Spleen (tissue), 11 donors: Measurements from ENCODE around the gene USP21. TPM values are rescaled to one million over a fixed set of nuclear protein-coding genes. Genes with fewer than 3 reads are reported as not detected.
A peak's percentile ranks its signal among the peaks of the same experiment; 100 is the strongest.

Source experiments
- DNase-seq: peaks from one replicate; pipeline ENCODE4 v3.0.0-alpha.2; 2020
- H3K27ac ChIP-seq, 8 donors: fragments of 200-600 bp; sonication (generic) in 7 of 8; 1 replicate in 4 of 8; 2 replicates in 4 of 8; pipeline versions ENCODE4 v1.5.0 to v1.8.0; 2016 to 2021; ENCODE audit warnings: inconsistent platforms in 4 of 8, mild to moderate bottlenecking in 4 of 8, moderate library complexity in 1 of 8
- H3K27me3 ChIP-seq, 7 donors: fragments of 200-600 bp; sonication (generic) in 6 of 7; replicated peaks in 1 of 7; 1 replicate in 4 of 7; 2 replicates in 3 of 7; pipeline versions ENCODE4 v1.5.0 to v1.8.0; 2016 to 2021; ENCODE audit warnings: inconsistent platforms in 3 of 7, mild to moderate bottlenecking in 1 of 7
- H3K36me3 ChIP-seq, 6 donors: fragments of 200-600 bp; sonication (generic) in 5 of 6; 1 replicate in 4 of 6; 2 replicates in 2 of 6; pipeline versions ENCODE4 v1.5.0 to v1.8.0; 2016 to 2021; ENCODE audit warnings: inconsistent platforms in 2 of 6
- H3K4me1 ChIP-seq, 6 donors: fragments of 200-600 bp; sonication (generic) in 5 of 6; 1 replicate in 3 of 6; 2 replicates in 3 of 6; pipeline versions ENCODE4 v1.5.0 to v1.8.0; 2016 to 2021; ENCODE audit warnings: inconsistent platforms in 3 of 6
- H3K4me3 ChIP-seq, 8 donors: fragments of 200-600 bp; sonication (generic) in 7 of 8; 1 replicate in 4 of 8; 2 replicates in 4 of 8; pipeline versions ENCODE4 v1.5.0 to v1.8.0; 2016 to 2021; ENCODE audit warnings: inconsistent platforms in 4 of 8, mild to moderate bottlenecking in 4 of 8, moderate library complexity in 2 of 8
- H3K9me3 ChIP-seq, 8 donors: fragments of 200-600 bp; sonication (generic) in 7 of 8; 1 replicate in 4 of 8; 2 replicates in 4 of 8; pipeline versions ENCODE4 v1.5.0 to v1.8.0; 2016 to 2021; ENCODE audit warnings: inconsistent platforms in 4 of 8
- CTCF ChIP-seq, 11 experiments: fragments of 200-600 bp in 7 of 11; fragments of 450-650 bp in 4 of 11; sonication (generic) in 4 of 11; IDR thresholded peaks in 8 of 11; conservative IDR thresholded peaks in 3 of 11; 1 replicate in 7 of 11; 2 replicates in 4 of 11; pipeline versions ENCODE4 v1.4.0 to v1.8.0; 2016 to 2021; ENCODE audit warnings: antibody characterized with exemption in 11 of 11, inconsistent platforms in 4 of 11, mild to moderate bottlenecking in 1 of 11
- POLR2A ChIP-seq, 3 donors: fragments of 450-650 bp; IDR thresholded peaks; one replicate each; pipeline ENCODE4 v1.5.1; 2017; ENCODE audit warnings: antibody characterized with exemption in 3 of 3, mild to moderate bottlenecking in 1 of 3
- POLR2AphosphoS5 ChIP-seq, 3 donors: sonication (generic); formaldehyde crosslinking; IDR thresholded peaks; one replicate each; pipeline ENCODE4 v1.5.1; 2017; ENCODE audit warnings: antibody characterized with exemption in 3 of 3
- WGBS, 5 donors: extraction: QIAGEN DNeasy Blood & Tissue Kit in 3 of 5; methylation state at CpG; one replicate each; pipeline versions ENCODE4 v1.1.5 to v1.1.7; 2013 to 2018; 5-methylcytosine and 5-hydroxymethylcytosine counted together
- intact Hi-C: fragments of 100-400 bp; cut with DNase I; formaldehyde crosslinking; loops from one replicate; pipeline ENCODE4 v1.15.0; 2023; ENCODE audit warnings: low total_unique reads
- polyA plus RNA-seq, 3 donors: library from polyadenylated mRNA; stranded (reverse); fragments of 200-250 nt; gene quantifications; one replicate each; pipeline ENCODE4 v1.2.1, GENCODE V29; 2013
- total RNA-seq, 7 donors: library from RNA; depleted of rRNA in 3 of 7; stranded (reverse); fragments of >200 nt in 3 of 7; fragmentation: NEBNext Ultra II Directional in 4 of 7; extraction: Animal tissue kit (Norgen Biotek cat#: 25700) in 4 of 7; gene quantifications; one replicate each; pipeline versions ENCODE4 v1.1.0 to v1.2.1, GENCODE V29; 2016 to 2021
- donor health status: healthy with polysubstance abuse.
- donor health status: DM: no; HTN: no; CAD: no; lungs with moderate emphysema.
- donor health status: DM: no; HTN: no; CAD: no.
- donor health status: Bipolar disorder and iron deficiency.
- donor health status: healthy.
- donor health status: DM: no; HTN: no; CAD: no.
- donor health status: DM: yes; HTN: yes; CAD: no.

Gene USP21
- total and polyA plus RNA-seq, 10 donors, result 17.9 to 33.0 (median 27.0) TPM

GRCh38 chr1:161177112-161177935 lies 18.0 kb downstream of the USP21 start, which contains the start of gene B4GALT3:
Gene B4GALT3, minus strand, starts transcription at chr1:161177507. Its CDS starts 1,447 bp downstream, at chr1:161176060.
- H3K9me3 ChIP-seq, result no peaks in the 10 kb centered on the region
- TF ChIP-seq CTCF (IDR thresholded peaks at IDR 0.05 in 8 of 11, conservative IDR thresholded peaks at IDR 0.05 in 3 of 11), result peak in 2 of 11 experiments; percentile 8 to 16
- peak; percentile 44 to 65 (median 56) for TF ChIP-seq POLR2A (IDR thresholded peaks at IDR 0.05)
- TF ChIP-seq POLR2AphosphoS5 (IDR thresholded peaks at IDR 0.05), result peak; percentile 94 to 95 (median 95)
- peak; percentile 98 for DNase-seq
- H3K36me3 ChIP-seq, result peaks cover 0 to 39% (median 33%) of the 10 kb centered on the region in 6 donors
- H3K4me3 ChIP-seq, result peak within 1 kb of the TSS; percentile 71 to 95 (median 76)
- H3K27ac ChIP-seq, result peak within 1 kb of the TSS; percentile 79 to 95 (median 92)
- H3K27me3 ChIP-seq, result no peaks in the 10 kb centered on the region
- peaks cover 25 to 90% (median 64%) of the 10 kb centered on the region in 6 donors for H3K4me1 ChIP-seq
- intact Hi-C loops, result no loop called here
- WGBS, 5 donors, result 6 to 11% (median 6%) methylated on average over 26 to 50 of the region's 50 CpGs

- no peaks in the 10 kb centered on the region for H3K27me3 ChIP-seq
- intact Hi-C loops, result no loop called here
- DNase-seq, result no peak
- peak overlapping the region; percentile 79 to 95 (median 92) for H3K27ac ChIP-seq
- TF ChIP-seq POLR2AphosphoS5 (IDR thresholded peaks at IDR 0.05) (no peak), CTCF (IDR thresholded peaks at IDR 0.05 in 8 of 11, conservative IDR thresholded peaks at IDR 0.05 in 3 of 11) (peak in 1 of 11 experiments; percentile 5)
- peak overlapping the region in 7 of 8 donors; percentile 71 to 95 (median 76) for H3K4me3 ChIP-seq
- H3K36me3 ChIP-seq, result peaks cover 0 to 33% (median 29%) of the 10 kb centered on the region in 6 donors
- H3K9me3 ChIP-seq, result no peaks in the 10 kb centered on the region
- H3K4me1 ChIP-seq, result peaks cover 30 to 90% (median 66%) of the 10 kb centered on the region in 6 donors
- 80 to 85% (median 83%) methylated on average over 9 of the region's 9 CpGs for WGBS, 5 donors
Measured at GRCh38 chr1:161177936-161178244, 18.6 kb downstream of the USP21 start.

GRCh38 chr1:161179698-161180097 lies 20.4 kb downstream of the USP21 start:
- Histone ChIP-seq H3K4me3 (no peak overlapping the region), H3K36me3 (peaks cover 0 to 15% (median 11%) of the 10 kb centered on the region in 6 donors), H3K27me3 (no peaks in the 10 kb centered on the region), H3K27ac (no peak overlapping the region), H3K4me1 (peaks cover 44 to 90% (median 76%) of the 10 kb centered on the region in 6 donors), H3K9me3 (no peaks in the 10 kb centered on the region)
- TF ChIP-seq POLR2A (IDR thresholded peaks at IDR 0.05) (no peak), POLR2AphosphoS5 (IDR thresholded peaks at IDR 0.05) (no peak), CTCF (IDR thresholded peaks at IDR 0.05 in 8 of 11, conservative IDR thresholded peaks at IDR 0.05 in 3 of 11) (no peak)
- intact Hi-C loops, result no loop called here
- WGBS, 5 donors, result 94 to 100% (median 97%) methylated on average over 3 of the region's 3 CpGs
- no peak for DNase-seq

- 41 to 83% (median 67%) methylated on average over 1 of the region's 1 CpG for WGBS, 5 donors
- H3K36me3 ChIP-seq, result peaks cover 0 to 5% (median 2%) of the 10 kb centered on the region in 6 donors
- H3K27me3 ChIP-seq, result no peaks in the 10 kb centered on the region
- H3K4me1 ChIP-seq, result peaks cover 48 to 90% (median 76%) of the 10 kb centered on the region in 6 donors
- H3K4me3 ChIP-seq, result no peak overlapping the region
- intact Hi-C loops, result no loop called here
- peak overlapping the region in 4 of 8 donors; percentile 22 to 92 (median 92) for H3K27ac ChIP-seq
- H3K9me3 ChIP-seq, result no peaks in the 10 kb centered on the region
- no peak for TF ChIP-seq POLR2AphosphoS5 (IDR thresholded peaks at IDR 0.05)
- peak in 4 of 11 experiments; percentile 26 to 51 (median 38) for TF ChIP-seq CTCF (IDR thresholded peaks at IDR 0.05 in 8 of 11, conservative IDR thresholded peaks at IDR 0.05 in 3 of 11)
- DNase-seq, result no peak
Measured at GRCh38 chr1:161180639-161181038, 21.3 kb downstream of the USP21 start.
